ENCODE data around the gene MYO1D.

Gene MYO1D

DNA sequence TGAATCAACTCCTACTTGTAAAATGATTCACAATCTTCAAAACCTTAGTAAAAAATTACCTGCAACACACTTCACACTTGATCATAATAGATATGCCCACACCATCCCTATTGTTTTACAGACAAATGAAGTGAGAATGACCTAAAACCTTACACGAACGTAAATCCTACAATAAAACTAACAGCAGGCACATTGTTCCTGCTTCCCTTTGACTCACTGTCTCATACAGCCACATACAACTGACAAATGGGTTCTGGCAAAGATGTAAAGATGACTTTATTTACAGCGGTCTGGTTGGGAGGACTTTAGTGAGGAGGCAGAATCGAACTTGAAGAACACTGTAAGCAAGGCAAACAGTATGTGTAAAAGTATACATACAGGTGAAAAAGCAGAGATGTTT lies 188.7 kb downstream of the MYO1D start:
- H2AFZ ChIP-seq (ENCODE audit: low read depth) = no peak overlapping the region
- H3K9ac ChIP-seq = no peak overlapping the region
- no peaks in the 10 kb centered on the region for H3K4me1 ChIP-seq (ENCODE audit: low read depth, poor library complexity, severe bottlenecking)
- no peaks in the 10 kb centered on the region for H3K36me3 ChIP-seq (ENCODE audit: insufficient read depth)
- H4K20me1 ChIP-seq (ENCODE audit: insufficient read depth) = no peaks in the 10 kb centered on the region
- H3K27ac ChIP-seq = no peak overlapping the region
- no peaks in the 10 kb centered on the region for H3K79me2 ChIP-seq (ENCODE audit: insufficient read depth, low read depth)
- H3K4me3 ChIP-seq (IDR thresholded peaks at IDR 0.05; ENCODE audit: insufficient read depth, low read depth, low read length) = no peak overlapping the region
- H3K27me3 ChIP-seq (ENCODE audit: insufficient read depth, low read depth) = no peaks in the 10 kb centered on the region
- TF ChIP-seq, protein P1, sequence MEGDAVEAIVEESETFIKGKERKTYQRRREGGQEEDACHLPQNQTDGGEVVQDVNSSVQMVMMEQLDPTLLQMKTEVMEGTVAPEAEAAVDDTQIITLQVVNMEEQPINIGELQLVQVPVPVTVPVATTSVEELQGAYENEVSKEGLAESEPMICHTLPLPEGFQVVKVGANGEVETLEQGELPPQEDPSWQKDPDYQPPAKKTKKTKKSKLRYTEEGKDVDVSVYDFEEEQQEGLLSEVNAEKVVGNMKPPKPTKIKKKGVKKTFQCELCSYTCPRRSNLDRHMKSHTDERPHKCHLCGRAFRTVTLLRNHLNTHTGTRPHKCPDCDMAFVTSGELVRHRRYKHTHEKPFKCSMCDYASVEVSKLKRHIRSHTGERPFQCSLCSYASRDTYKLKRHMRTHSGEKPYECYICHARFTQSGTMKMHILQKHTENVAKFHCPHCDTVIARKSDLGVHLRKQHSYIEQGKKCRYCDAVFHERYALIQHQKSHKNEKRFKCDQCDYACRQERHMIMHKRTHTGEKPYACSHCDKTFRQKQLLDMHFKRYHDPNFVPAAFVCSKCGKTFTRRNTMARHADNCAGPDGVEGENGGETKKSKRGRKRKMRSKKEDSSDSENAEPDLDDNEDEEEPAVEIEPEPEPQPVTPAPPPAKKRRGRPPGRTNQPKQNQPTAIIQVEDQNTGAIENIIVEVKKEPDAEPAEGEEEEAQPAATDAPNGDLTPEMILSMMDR (conservative IDR thresholded peaks at IDR 0.05; ENCODE audit: low read depth, low read length) = no peak
- no peak overlapping the region for H3K4me2 ChIP-seq

DNA sequence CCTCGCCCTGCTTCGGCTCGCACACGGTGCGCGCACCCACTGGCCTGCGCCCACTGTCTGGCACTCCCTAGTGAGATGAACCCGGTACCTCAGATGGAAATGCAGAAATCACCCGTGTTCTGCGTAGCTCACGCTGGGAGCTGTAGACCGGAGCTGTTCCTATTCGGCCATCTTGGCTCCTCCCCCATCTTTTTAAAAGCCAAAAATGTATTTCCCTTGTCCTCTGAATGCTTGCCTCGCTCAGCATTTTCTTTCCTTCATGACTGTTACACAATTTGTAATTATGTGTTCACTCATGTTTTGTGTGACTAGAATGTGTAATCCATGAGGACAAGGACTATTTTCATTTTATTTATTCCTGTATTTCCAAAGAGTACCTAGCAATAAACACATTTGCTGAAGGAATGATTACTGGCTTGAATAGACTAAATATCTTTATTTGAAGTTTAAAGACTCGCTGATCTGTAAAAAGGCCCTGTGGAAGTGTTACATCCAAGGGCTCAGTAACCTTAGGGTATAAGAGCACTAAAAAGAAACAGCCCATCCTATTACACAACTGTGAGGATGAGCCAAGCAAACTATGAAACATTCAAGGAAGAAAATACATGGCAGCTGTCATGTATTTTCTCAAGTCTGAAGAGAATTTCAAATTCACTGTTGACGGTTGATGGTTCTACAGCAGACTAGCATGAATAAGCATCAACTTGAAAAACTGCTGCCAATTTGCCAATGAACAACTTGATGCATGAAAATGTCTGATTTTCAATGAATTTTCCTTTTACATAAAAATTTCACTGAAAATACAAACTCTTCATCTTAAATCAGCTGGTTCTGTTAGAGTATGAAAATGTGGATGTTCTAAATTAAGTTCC lies 192.6 kb downstream of the MYO1D start:
- Histone ChIP-seq H3K9ac (no peak overlapping the region), H3K79me2 (ENCODE audit: insufficient read depth, low read depth) (no peaks in the 10 kb centered on the region), H4K20me1 (ENCODE audit: insufficient read depth) (no peaks in the 10 kb centered on the region), H3K27ac (no peak overlapping the region), H3K4me3 (IDR thresholded peaks at IDR 0.05; ENCODE audit: insufficient read depth, low read depth, low read length) (no peak overlapping the region), H3K4me2 (no peak overlapping the region), H3K36me3 (ENCODE audit: insufficient read depth) (no peaks in the 10 kb centered on the region), H2AFZ (ENCODE audit: low read depth) (no peak overlapping the region), H3K4me1 (ENCODE audit: low read depth, poor library complexity, severe bottlenecking) (no peaks in the 10 kb centered on the region), H3K27me3 (ENCODE audit: insufficient read depth, low read depth) (no peaks in the 10 kb centered on the region)
- TF ChIP-seq, protein P1 (conservative IDR thresholded peaks at IDR 0.05; ENCODE audit: low read depth, low read length) = no peak

DNA sequence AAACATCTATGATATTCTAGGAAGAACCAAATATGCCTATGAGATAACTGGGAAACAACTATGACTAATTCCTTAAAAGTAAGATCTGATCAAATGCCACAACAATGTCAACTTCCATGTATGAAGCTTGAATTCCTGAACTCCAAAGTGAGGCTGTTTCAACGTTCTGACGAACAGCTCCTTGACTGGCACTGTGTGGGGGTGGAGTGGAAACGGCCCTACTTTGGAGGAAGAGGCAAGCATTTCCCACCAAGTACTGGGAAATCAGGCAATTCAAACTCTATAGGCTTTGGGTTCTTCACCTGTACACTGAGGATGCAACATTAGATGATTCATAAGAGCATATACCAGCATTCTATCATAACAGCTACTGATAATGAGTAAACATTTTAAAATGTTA lies 203.0 kb downstream of the MYO1D start:
- H3K4me2 ChIP-seq = no peak overlapping the region
- H3K27ac ChIP-seq = no peak overlapping the region
- no peak overlapping the region for H3K9ac ChIP-seq
- H3K36me3 ChIP-seq (ENCODE audit: insufficient read depth) = no peaks in the 10 kb centered on the region
- H4K20me1 ChIP-seq (ENCODE audit: insufficient read depth) = no peaks in the 10 kb centered on the region
- TF ChIP-seq, protein P1 (conservative IDR thresholded peaks at IDR 0.05; ENCODE audit: low read depth, low read length) = no peak
- no peaks in the 10 kb centered on the region for H3K79me2 ChIP-seq (ENCODE audit: insufficient read depth, low read depth)
- no peak overlapping the region for H2AFZ ChIP-seq (ENCODE audit: low read depth)
- H3K4me3 ChIP-seq (IDR thresholded peaks at IDR 0.05; ENCODE audit: insufficient read depth, low read depth, low read length) = no peak overlapping the region
- H3K4me1 ChIP-seq (ENCODE audit: low read depth, poor library complexity, severe bottlenecking) = peaks cover 3% of the 10 kb centered on the region
- no peaks in the 10 kb centered on the region for H3K27me3 ChIP-seq (ENCODE audit: insufficient read depth, low read depth)

DNA sequence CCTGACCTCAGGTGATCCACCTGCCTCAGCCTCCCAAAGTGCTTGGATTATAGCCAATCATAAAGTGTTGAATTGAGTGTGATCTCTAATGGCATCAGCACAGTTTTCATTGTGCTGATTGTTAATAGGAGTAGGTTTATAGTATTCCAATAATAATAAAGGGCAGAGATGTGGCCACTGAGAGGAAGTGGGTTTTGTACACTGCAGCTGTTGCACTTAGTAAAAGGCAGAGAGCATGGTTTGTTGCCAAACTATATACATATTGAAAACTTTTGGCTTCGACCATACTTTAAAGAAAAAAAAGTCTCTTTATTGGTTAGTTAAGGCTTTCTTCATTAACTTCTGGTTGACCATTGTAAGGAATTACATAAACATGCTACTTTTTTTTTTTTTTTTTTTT lies 204.2 kb downstream of the MYO1D start:
- no peaks in the 10 kb centered on the region for H4K20me1 ChIP-seq (ENCODE audit: insufficient read depth)
- H3K27me3 ChIP-seq (ENCODE audit: insufficient read depth, low read depth) = no peaks in the 10 kb centered on the region
- no peak overlapping the region for H3K27ac ChIP-seq

More for the DNA sequence above, 204.2 kb downstream of the MYO1D start:
- Histone ChIP-seq H3K4me3 (IDR thresholded peaks at IDR 0.05; ENCODE audit: insufficient read depth, low read depth, low read length) (no peak overlapping the region), H2AFZ (ENCODE audit: low read depth) (no peak overlapping the region), H3K9ac (no peak overlapping the region), H3K4me2 (no peak overlapping the region), H3K4me1 (ENCODE audit: low read depth, poor library complexity, severe bottlenecking) (peaks cover 3% of the 10 kb centered on the region), H3K36me3 (ENCODE audit: insufficient read depth) (no peaks in the 10 kb centered on the region), H3K79me2 (ENCODE audit: insufficient read depth, low read depth) (no peaks in the 10 kb centered on the region)
- TF ChIP-seq, protein P1 (conservative IDR thresholded peaks at IDR 0.05; ENCODE audit: low read depth, low read length) = no peak
